Fibroblast of pulmonary artery (primary cell): ENCODE data around the gene DAPK1.

ENCODE experiments used
- DNase-seq: peaks from one replicate; pipeline ENCODE4 v3.0.0-alpha.2; 2010; ENCODE audit warnings: low read depth
- H3K4me3 ChIP-seq: replicated peaks from 2 replicates; pipeline ENCODE4 v1.5.1; 2011; ENCODE audit warnings: low read depth, mild to moderate bottlenecking, control low read depth, low read length, moderate library complexity
- TF ChIP-seq, protein P1 (sequence below): IDR thresholded peaks from 2 replicates; pipeline ENCODE4 v1.5.1; 2011; ENCODE audit warnings: mild to moderate bottlenecking, control low read depth, low read length, inconsistent platforms; ENCODE audit errors: missing control alignments

Gene DAPK1

GRCh38 chr9:87648606-87649005 is 150.9 kb downstream of the DAPK1 start:
- no peak overlapping the region for H3K4me3 ChIP-seq
- DNase-seq = no peak
- TF ChIP-seq, protein P1, sequence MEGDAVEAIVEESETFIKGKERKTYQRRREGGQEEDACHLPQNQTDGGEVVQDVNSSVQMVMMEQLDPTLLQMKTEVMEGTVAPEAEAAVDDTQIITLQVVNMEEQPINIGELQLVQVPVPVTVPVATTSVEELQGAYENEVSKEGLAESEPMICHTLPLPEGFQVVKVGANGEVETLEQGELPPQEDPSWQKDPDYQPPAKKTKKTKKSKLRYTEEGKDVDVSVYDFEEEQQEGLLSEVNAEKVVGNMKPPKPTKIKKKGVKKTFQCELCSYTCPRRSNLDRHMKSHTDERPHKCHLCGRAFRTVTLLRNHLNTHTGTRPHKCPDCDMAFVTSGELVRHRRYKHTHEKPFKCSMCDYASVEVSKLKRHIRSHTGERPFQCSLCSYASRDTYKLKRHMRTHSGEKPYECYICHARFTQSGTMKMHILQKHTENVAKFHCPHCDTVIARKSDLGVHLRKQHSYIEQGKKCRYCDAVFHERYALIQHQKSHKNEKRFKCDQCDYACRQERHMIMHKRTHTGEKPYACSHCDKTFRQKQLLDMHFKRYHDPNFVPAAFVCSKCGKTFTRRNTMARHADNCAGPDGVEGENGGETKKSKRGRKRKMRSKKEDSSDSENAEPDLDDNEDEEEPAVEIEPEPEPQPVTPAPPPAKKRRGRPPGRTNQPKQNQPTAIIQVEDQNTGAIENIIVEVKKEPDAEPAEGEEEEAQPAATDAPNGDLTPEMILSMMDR = no peak

DNA sequence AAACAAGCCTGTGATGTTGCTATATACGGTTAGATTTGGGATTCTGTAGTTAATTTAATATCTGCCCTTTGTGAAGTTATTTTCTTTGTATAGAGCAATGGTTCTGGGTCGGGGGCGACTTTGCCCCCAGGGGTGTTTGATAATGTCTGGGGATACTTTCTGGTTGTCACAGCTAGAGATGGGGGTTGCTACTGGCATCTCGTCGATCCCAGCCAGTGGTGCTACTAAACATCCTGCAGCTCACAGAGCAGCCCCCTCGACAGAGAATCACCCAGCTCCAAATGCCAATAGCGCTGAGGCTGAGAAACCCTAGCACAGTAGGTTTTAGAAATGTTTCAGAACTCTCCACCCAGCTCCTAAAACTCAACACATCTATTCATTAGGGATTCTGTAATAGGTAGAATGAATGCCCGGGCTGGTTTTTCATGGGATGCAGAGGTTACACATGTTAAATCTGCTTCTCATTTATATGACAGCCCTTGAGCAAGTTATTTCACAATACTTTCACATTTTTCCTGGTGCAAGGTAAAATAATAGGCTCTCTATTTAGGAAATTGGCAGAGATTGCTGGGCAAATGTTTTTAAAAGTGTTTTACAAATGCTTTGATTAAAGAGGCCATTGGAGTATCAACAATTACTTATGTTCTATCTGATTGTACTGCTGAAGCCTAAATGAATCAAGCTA is 153.1 kb downstream of the DAPK1 start:
- DNase-seq = no peak
- TF ChIP-seq, protein P1 = no peak

GRCh38 chr9:87651431-87651830 is 153.8 kb downstream of the DAPK1 start:
- TF ChIP-seq, protein P1 = no peak
- H3K4me3 ChIP-seq = no peak overlapping the region
- DNase-seq = no peak

More for the DNA sequence above, 153.1 kb downstream of the DAPK1 start:
- no peak overlapping the region for H3K4me3 ChIP-seq

- no peak for DNase-seq
- H3K4me3 ChIP-seq = no peak overlapping the region
- TF ChIP-seq, protein P1 = no peak
Measured at GRCh38 chr9:87653941-87654340, 156.3 kb downstream of the DAPK1 start.

DNA sequence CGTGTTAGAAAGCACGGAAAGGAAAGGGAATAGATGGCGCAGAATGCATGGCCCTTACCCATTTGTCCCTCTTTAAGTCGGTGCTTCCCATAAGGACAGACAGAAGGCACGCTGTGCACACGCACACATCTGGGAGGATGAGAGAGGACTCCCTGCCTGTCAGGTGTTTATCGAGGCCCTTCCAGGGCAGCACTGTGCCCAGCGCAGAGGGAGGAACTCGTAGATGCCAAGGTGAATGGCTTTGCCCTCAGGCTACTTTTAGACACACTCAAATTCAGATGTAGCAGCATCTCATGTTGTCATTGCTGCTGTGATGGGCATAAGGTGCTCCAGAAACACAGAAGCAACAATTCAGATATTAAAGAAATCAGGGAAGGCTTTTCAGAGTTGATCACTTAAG is 158.1 kb downstream of the DAPK1 start:
- no peak overlapping the region for H3K4me3 ChIP-seq
- DNase-seq = no peak
- TF ChIP-seq, protein P1 = no peak

DNA sequence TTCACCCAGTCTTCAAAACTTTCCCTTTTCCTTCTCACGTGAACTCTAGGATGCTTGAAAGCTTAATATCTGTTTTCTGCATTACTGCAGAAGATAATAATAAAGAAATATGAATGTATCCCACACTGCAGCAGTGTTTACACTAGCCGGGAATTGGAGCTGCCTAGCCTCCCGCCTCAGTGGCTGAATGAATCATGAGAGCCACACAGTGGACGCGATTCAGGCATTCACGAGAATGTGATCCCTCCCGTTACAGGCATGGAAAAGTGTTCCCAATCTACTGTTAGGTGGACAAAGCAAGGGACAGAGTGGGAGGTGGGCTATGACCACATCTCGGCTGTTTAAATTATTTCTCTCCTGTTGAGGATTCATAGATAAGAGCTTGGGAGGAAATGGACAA is 158.8 kb downstream of the DAPK1 start:
- DNase-seq = peak; percentile 64
- TF ChIP-seq, protein P1 = peak; percentile 43
- H3K4me3 ChIP-seq = no peak overlapping the region

DNA sequence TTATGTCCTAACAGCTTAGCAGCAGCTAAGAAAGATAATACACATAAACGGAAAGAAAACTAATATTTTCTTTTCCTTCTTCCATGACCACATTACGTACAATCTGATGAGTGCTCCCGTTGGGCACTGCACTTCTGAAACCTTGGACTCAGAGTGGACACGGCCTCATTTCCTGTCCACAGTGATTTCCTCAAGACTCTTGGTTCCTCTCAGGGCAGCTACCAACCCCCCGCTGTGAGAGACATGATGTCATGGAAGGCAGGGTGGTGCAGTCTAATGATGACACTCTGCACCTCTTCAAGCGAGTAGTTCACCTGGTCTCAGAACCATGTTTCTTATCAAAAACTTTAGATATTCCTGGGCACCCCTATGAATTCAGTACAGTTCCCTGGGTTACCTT is 159.5 kb downstream of the DAPK1 start:
- TF ChIP-seq, protein P1 = no peak
- no peak for DNase-seq
- H3K4me3 ChIP-seq = no peak overlapping the region
